Testis (tissue), 2 donors: Measurements from ENCODE around the gene CCDC70.

Experiments used
- CTCF ChIP-seq, 3 experiments: fragments of 450-650 bp in 2 of 3; fragments of 200-600 bp in 1 of 3; sonication (generic) in 1 of 3; IDR thresholded peaks; one replicate each; pipeline ENCODE4 v1.5.1; 2016 to 2019; ENCODE audit warnings: antibody characterized with exemption in 3 of 3, mild to moderate bottlenecking in 2 of 3, moderate library complexity in 1 of 3
- POLR2A ChIP-seq: fragments of 450-650 bp; IDR thresholded peaks from one replicate; pipeline ENCODE4 v1.6.1; 2017; ENCODE audit warnings: antibody characterized with exemption, mild to moderate bottlenecking, moderate library complexity

- TF ChIP-seq CTCF (IDR thresholded peaks at IDR 0.05) = peak in 1 of 3 experiments; percentile 53
- TF ChIP-seq POLR2A = no peak
Observed at GRCh38 chr13:51895906-51896888, 34.4 kb downstream of the CCDC70 start.
